Measurements from ENCODE around the gene DYNLT4. TPM values are rescaled to one million over a fixed set of nuclear protein-coding genes. Genes with fewer than 3 reads are reported as not detected.

Gene DYNLT4
- total and polyA plus RNA-seq, 2 of the 8 experiments (the other 6 are each of a cell fraction or from before 2014, with no cell fraction given): 0.29 TPM; not detected in 1

Small RNA genes lying within 50 kb of the gene (small RNA-seq; reads per million reads assigned to genes)
- gene AL136380.1 (ENCODE audit: insufficient read depth) (not detected), gene SNORD38A (ENCODE audit: insufficient read depth) (914 reads per million, percentile 99 among the genes with 10 or more reads in this experiment), gene SNORD38B (ENCODE audit: insufficient read depth) (not detected), gene SNORD46 (ENCODE audit: insufficient read depth) (51.8 reads per million, percentile 96 among the genes with 10 or more reads in this experiment), gene SNORD55 (ENCODE audit: insufficient read depth) (not detected)

Other genes starting within 250 kb of the DYNLT4 start
- gene TMEM53, start 132.9 kb downstream of the DYNLT4 start, total RNA-seq (2021; fragmentation: NEBNext Ultra II Directional; extraction: Animal tissue kit (Norgen Biotek cat#: 25700)): 6.7 and 9.5 TPM in 2 replicates
- gene TMEM53, start 132.9 kb downstream of the DYNLT4 start, polyA plus RNA-seq (2011; rRNA removed): 27.9 and 38.9 TPM in 2 replicates
- gene ARMH1, start 132.6 kb downstream of the DYNLT4 start, total RNA-seq (2021; fragmentation: NEBNext Ultra II Directional; extraction: Animal tissue kit (Norgen Biotek cat#: 25700)): 0.63 and 0.82 TPM in 2 replicates
- 0.85 and 3.3 TPM in 2 replicates for gene ARMH1, start 132.6 kb downstream of the DYNLT4 start, polyA plus RNA-seq (2011; rRNA removed)
- gene RNU5D-1, start 76.2 kb downstream of the DYNLT4 start, total RNA-seq (2021; fragmentation: NEBNext Ultra II Directional; extraction: Animal tissue kit (Norgen Biotek cat#: 25700)): 17.4 TPM in 1 of 2 replicates, not detected in the other
- under 0.01 TPM in 1 of 2 replicates, not detected in the other for gene RNU5D-1, start 76.2 kb downstream of the DYNLT4 start, polyA plus RNA-seq (2011; rRNA removed)
- 66.4 and 68.1 TPM in 2 replicates for gene KIF2C, start 67.5 kb downstream of the DYNLT4 start, total RNA-seq (2021; fragmentation: NEBNext Ultra II Directional; extraction: Animal tissue kit (Norgen Biotek cat#: 25700))
- 36.7 and 41.8 TPM in 2 replicates for gene KIF2C, start 67.5 kb downstream of the DYNLT4 start, polyA plus RNA-seq (2011; rRNA removed)
- gene RPS8, start 31.8 kb downstream of the DYNLT4 start, total RNA-seq (2021; fragmentation: NEBNext Ultra II Directional; extraction: Animal tissue kit (Norgen Biotek cat#: 25700)): 2,387 and 2,407 TPM in 2 replicates
- gene RPS8, start 31.8 kb downstream of the DYNLT4 start, polyA plus RNA-seq (2011; rRNA removed): 2,239 and 2,261 TPM in 2 replicates
- 0.80 and 1.4 TPM in 2 replicates for gene BEST4, start 19.2 kb downstream of the DYNLT4 start, total RNA-seq (2021; fragmentation: NEBNext Ultra II Directional; extraction: Animal tissue kit (Norgen Biotek cat#: 25700))
- gene BEST4, start 19.2 kb downstream of the DYNLT4 start, polyA plus RNA-seq (2011; rRNA removed): 0.76 and 0.86 TPM in 2 replicates
- gene PLK3, start 7.0 kb downstream of the DYNLT4 start, total RNA-seq (2021; fragmentation: NEBNext Ultra II Directional; extraction: Animal tissue kit (Norgen Biotek cat#: 25700)): 7.9 and 9.7 TPM in 2 replicates
- gene PLK3, start 7.0 kb downstream of the DYNLT4 start, polyA plus RNA-seq (2011; rRNA removed): 12.3 and 21.9 TPM in 2 replicates
- 1.1 and 1.5 TPM in 2 replicates for gene BTBD19, start 1.2 kb upstream of the DYNLT4 start, total RNA-seq (2021; fragmentation: NEBNext Ultra II Directional; extraction: Animal tissue kit (Norgen Biotek cat#: 25700))
- 1.1 and 1.6 TPM in 2 replicates for gene BTBD19, start 1.2 kb upstream of the DYNLT4 start, polyA plus RNA-seq (2011; rRNA removed)
- 1.2 and 1.5 TPM in 2 replicates for gene PTCH2, start 35.9 kb upstream of the DYNLT4 start, total RNA-seq (2021; fragmentation: NEBNext Ultra II Directional; extraction: Animal tissue kit (Norgen Biotek cat#: 25700))
- 0.35 and 0.77 TPM in 2 replicates for gene PTCH2, start 35.9 kb upstream of the DYNLT4 start, polyA plus RNA-seq (2011; rRNA removed)
- 31.2 and 34.5 TPM in 2 replicates for gene EIF2B3, start 179.2 kb upstream of the DYNLT4 start, total RNA-seq (2021; fragmentation: NEBNext Ultra II Directional; extraction: Animal tissue kit (Norgen Biotek cat#: 25700))
- 11.9 and 19.1 TPM in 2 replicates for gene EIF2B3, start 179.2 kb upstream of the DYNLT4 start, polyA plus RNA-seq (2011; rRNA removed)
- gene HECTD3, start 204.0 kb upstream of the DYNLT4 start, total RNA-seq (2021; fragmentation: NEBNext Ultra II Directional; extraction: Animal tissue kit (Norgen Biotek cat#: 25700)): 31.1 and 32.9 TPM in 2 replicates
- gene HECTD3, start 204.0 kb upstream of the DYNLT4 start, polyA plus RNA-seq (2011; rRNA removed): 51.6 and 52.7 TPM in 2 replicates
- 86.6 TPM in 2 replicates for gene UROD, start 204.9 kb upstream of the DYNLT4 start, total RNA-seq (2021; fragmentation: NEBNext Ultra II Directional; extraction: Animal tissue kit (Norgen Biotek cat#: 25700))
- 210 and 220 TPM in 2 replicates for gene UROD, start 204.9 kb upstream of the DYNLT4 start, polyA plus RNA-seq (2011; rRNA removed)